BLaER1 treated with 17β-estradiol and CSF1 and Interleukin-3, amounts not matched to agents 10 nM and 100 nM (cell line): Measurements from ENCODE around the gene PDGFB.

Experiments
- H3K27ac ChIP-seq, 11 experiments: shearing (Covaris generic); formaldehyde crosslinking; 2 replicates each; pipeline ENCODE4 v1.8.1; 2022
- H3K27me3 ChIP-seq, 11 experiments: shearing (Covaris generic); formaldehyde crosslinking; 2 replicates each; pipeline ENCODE4 v1.8.1; 2022
- H3K36me3 ChIP-seq, 11 experiments: shearing (Covaris generic); formaldehyde crosslinking; 2 replicates each; pipeline ENCODE4 v1.8.1; 2022
- H3K4me1 ChIP-seq, 10 experiments: shearing (Covaris generic); formaldehyde crosslinking; 2 replicates each; pipeline ENCODE4 v1.8.1; 2022
- H3K4me2 ChIP-seq, 11 experiments: shearing (Covaris generic); formaldehyde crosslinking; 2 replicates each; pipeline ENCODE4 v1.8.1; 2022
- H3K4me3 ChIP-seq, 10 experiments: shearing (Covaris generic); formaldehyde crosslinking; 2 replicates each; pipeline ENCODE4 v1.8.1; 2022
- H3K9ac ChIP-seq, 11 experiments: shearing (Covaris generic); formaldehyde crosslinking; 2 replicates each; pipeline ENCODE4 v1.8.1; 2022
- H3K9me3 ChIP-seq, 11 experiments: shearing (Covaris generic); formaldehyde crosslinking; replicated peaks in 1 of 11; 2 replicates each; pipeline ENCODE4 v1.8.1; 2022
- H4K20me1 ChIP-seq, 11 experiments: shearing (Covaris generic); formaldehyde crosslinking; 2 replicates each; pipeline ENCODE4 v1.8.1; 2022
- Cebpa-rat ChIP-seq, 11 experiments: shearing (Covaris generic); IDR thresholded peaks; 2 replicates each; pipeline ENCODE4 v1.8.1; 2022

The PDGFB gene

GRCh38 chr22:39231197-39231950 is 13.4 kb downstream of the PDGFB start:
- no peaks in the 10 kb centered on the region for H3K36me3 ChIP-seq
- peaks cover 26 to 55% (median 32%) of the 10 kb centered on the region in 10 experiments for H3K4me1 ChIP-seq
- H3K27me3 ChIP-seq, result peaks cover 95 to 100% (median 99%) of the 10 kb centered on the region in 11 experiments
- peak overlapping the region in 3 of 11 experiments; percentile 48 to 55 (median 49); a peak in 3 of 22 replicates for H3K4me2 ChIP-seq
- no peak overlapping the region for H3K4me3 ChIP-seq
- H3K9ac ChIP-seq, result no peak overlapping the region
- no peak overlapping the region for H3K27ac ChIP-seq
- H4K20me1 ChIP-seq, result peaks cover 0 to 90% (median 77%) of the 10 kb centered on the region in 11 experiments; a peak in 20 of 22 replicates
- H3K9me3 ChIP-seq, result no peaks in the 10 kb centered on the region; a peak in 1 of 22 replicates
- TF ChIP-seq Cebpa-rat (IDR thresholded peaks at IDR 0.05), result no peak

GRCh38 chr22:39230261-39231196 is 14.3 kb downstream of the PDGFB start:
- no peak overlapping the region; a peak in 1 of 20 replicates for H3K4me3 ChIP-seq
- no peak overlapping the region for H3K9ac ChIP-seq
- H3K27ac ChIP-seq, result no peak overlapping the region
- peak overlapping the region in 6 of 11 experiments; percentile 22 to 55 (median 42); a peak in 9 of 22 replicates for H3K4me2 ChIP-seq
- H3K36me3 ChIP-seq, result no peaks in the 10 kb centered on the region
- peaks cover 96 to 100% (median 98%) of the 10 kb centered on the region in 11 experiments for H3K27me3 ChIP-seq
- peaks cover 17 to 46% (median 24%) of the 10 kb centered on the region in 10 experiments for H3K4me1 ChIP-seq
- TF ChIP-seq Cebpa-rat (IDR thresholded peaks at IDR 0.05), result no peak
- peaks cover 0 to 90% (median 68%) of the 10 kb centered on the region in 11 experiments; a peak in 19 of 22 replicates for H4K20me1 ChIP-seq
- H3K9me3 ChIP-seq, result no peaks in the 10 kb centered on the region; a peak in 1 of 22 replicates

GRCh38 chr22:39229688-39230260 is 15.0 kb downstream of the PDGFB start:
- peak overlapping the region in 2 of 11 experiments; percentile 26 to 48; a peak in 3 of 22 replicates for H3K4me2 ChIP-seq
- TF ChIP-seq Cebpa-rat (IDR thresholded peaks at IDR 0.05), result no peak
- peaks cover 0 to 90% (median 61%) of the 10 kb centered on the region in 11 experiments; a peak in 18 of 22 replicates for H4K20me1 ChIP-seq
- no peaks in the 10 kb centered on the region; a peak in 1 of 22 replicates for H3K9me3 ChIP-seq
- peaks cover 10 to 39% (median 16%) of the 10 kb centered on the region in 10 experiments for H3K4me1 ChIP-seq
- H3K36me3 ChIP-seq, result no peaks in the 10 kb centered on the region
- H3K9ac ChIP-seq, result no peak overlapping the region
- peaks cover 91 to 100% (median 98%) of the 10 kb centered on the region in 11 experiments for H3K27me3 ChIP-seq
- no peak overlapping the region for H3K27ac ChIP-seq
- no peak overlapping the region; a peak in 1 of 20 replicates for H3K4me3 ChIP-seq

GRCh38 chr22:39229075-39229474 is 15.7 kb downstream of the PDGFB start:
- Histone ChIP-seq H3K27me3 (peaks cover 91 to 100% (median 98%) of the 10 kb centered on the region in 11 experiments), H3K9ac (no peak overlapping the region), H3K36me3 (no peaks in the 10 kb centered on the region), H3K4me1 (peaks cover 6 to 32% (median 10%) of the 10 kb centered on the region in 10 experiments; a peak in 14 of 20 replicates), H3K27ac (no peak overlapping the region), H3K4me3 (no peak overlapping the region), H4K20me1 (peaks cover 0 to 90% (median 54%) of the 10 kb centered on the region in 11 experiments; a peak in 17 of 22 replicates), H3K9me3 (no peaks in the 10 kb centered on the region; a peak in 1 of 22 replicates), H3K4me2 (no peak overlapping the region)
- TF ChIP-seq Cebpa-rat (IDR thresholded peaks at IDR 0.05), result no peak

- Histone ChIP-seq H4K20me1 (peaks cover 0 to 90% (median 43%) of the 10 kb centered on the region in 11 experiments; a peak in 17 of 22 replicates), H3K4me2 (no peak overlapping the region)
These were observed 17.1 kb downstream of the PDGFB start for GRCh38 chr22:39227542-39228272.

GRCh38 chr22:39226353-39226752 is 18.4 kb downstream of the PDGFB start:
- Histone ChIP-seq H3K9ac (no peak overlapping the region), H3K36me3 (no peaks in the 10 kb centered on the region), H3K4me3 (no peak overlapping the region), H3K4me1 (peaks cover 12 to 29% (median 18%) of the 10 kb centered on the region in 10 experiments; a peak in 18 of 20 replicates), H3K4me2 (no peak overlapping the region), H3K9me3 (peaks cover 0 to 7% (median 5%) of the 10 kb centered on the region in 11 experiments; a peak in 8 of 22 replicates), H4K20me1 (peaks cover 0 to 77% (median 31%) of the 10 kb centered on the region in 11 experiments; a peak in 17 of 22 replicates), H3K27me3 (peaks cover 91 to 100% (median 98%) of the 10 kb centered on the region in 11 experiments), H3K27ac (no peak overlapping the region)
- no peak for TF ChIP-seq Cebpa-rat (IDR thresholded peaks at IDR 0.05)

More at GRCh38 chr22:39227542-39228272, 17.1 kb downstream of the PDGFB start:
- Histone ChIP-seq H3K27ac (no peak overlapping the region), H3K9me3 (no peaks in the 10 kb centered on the region; a peak in 1 of 22 replicates), H3K27me3 (peaks cover 91 to 100% (median 98%) of the 10 kb centered on the region in 11 experiments), H3K4me1 (peaks cover 12 to 26% (median 17%) of the 10 kb centered on the region in 10 experiments; a peak in 18 of 20 replicates), H3K4me3 (no peak overlapping the region), H3K36me3 (no peaks in the 10 kb centered on the region), H3K9ac (no peak overlapping the region)
- no peak for TF ChIP-seq Cebpa-rat (IDR thresholded peaks at IDR 0.05)

GRCh38 chr22:39225591-39225990 is 19.2 kb downstream of the PDGFB start:
- H3K4me2 ChIP-seq, result no peak overlapping the region
- no peak for TF ChIP-seq Cebpa-rat (IDR thresholded peaks at IDR 0.05)
- peaks cover 0 to 69% (median 24%) of the 10 kb centered on the region in 11 experiments; a peak in 17 of 22 replicates for H4K20me1 ChIP-seq
- no peak overlapping the region for H3K4me3 ChIP-seq
- peaks cover 0 to 7% (median 5%) of the 10 kb centered on the region in 11 experiments; a peak in 8 of 22 replicates for H3K9me3 ChIP-seq
- H3K9ac ChIP-seq, result no peak overlapping the region
- peaks cover 12 to 25% (median 15%) of the 10 kb centered on the region in 10 experiments; a peak in 18 of 20 replicates for H3K4me1 ChIP-seq
- H3K27ac ChIP-seq, result no peak overlapping the region
- H3K36me3 ChIP-seq, result no peaks in the 10 kb centered on the region
- peaks cover 89 to 99% (median 97%) of the 10 kb centered on the region in 11 experiments for H3K27me3 ChIP-seq
